GM19328 (cell line): ENCODE data around the gene C1orf198.

ENCODE experiments used
- ATAC-seq: cut with Tn5 transposase; IDR thresholded peaks from one replicate; pipeline ENCODE4 v1.9.1; 2021; ENCODE audit warnings: mild to moderate bottlenecking, moderate library complexity; ENCODE audit not compliant: unreplicated experiment

The C1orf198 gene

GRCh38 chr1:230836793-230837192 is 31.5 kb downstream of the C1orf198 start:
- no peak for ATAC-seq

GRCh38 chr1:230836347-230836746 is 32.0 kb downstream of the C1orf198 start:
- no peak for ATAC-seq

- no peak for ATAC-seq
These were observed 34.0 kb downstream of the C1orf198 start for GRCh38 chr1:230834292-230834691.

GRCh38 chr1:230833511-230833910 is 34.8 kb downstream of the C1orf198 start:
- ATAC-seq, result no peak

DNA sequence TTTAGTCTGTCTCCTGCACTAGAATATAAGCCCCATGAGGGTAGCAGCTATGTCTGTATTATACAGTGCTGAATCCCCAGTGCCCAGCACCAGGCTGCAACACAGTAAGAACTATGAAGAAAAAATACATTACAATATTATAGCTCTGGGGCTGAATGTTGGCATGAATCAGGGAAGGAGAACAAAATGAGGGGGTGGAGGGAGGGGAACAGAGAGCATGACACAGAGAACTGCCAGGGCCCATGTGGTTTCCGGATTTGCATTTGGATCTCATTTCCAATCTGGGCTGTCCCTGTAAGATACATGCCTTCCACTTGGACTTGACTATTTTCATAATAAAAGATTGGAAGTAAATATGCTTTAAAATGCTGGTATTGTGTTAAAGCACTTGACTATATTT is 35.8 kb downstream of the C1orf198 start:
- no peak for ATAC-seq

DNA sequence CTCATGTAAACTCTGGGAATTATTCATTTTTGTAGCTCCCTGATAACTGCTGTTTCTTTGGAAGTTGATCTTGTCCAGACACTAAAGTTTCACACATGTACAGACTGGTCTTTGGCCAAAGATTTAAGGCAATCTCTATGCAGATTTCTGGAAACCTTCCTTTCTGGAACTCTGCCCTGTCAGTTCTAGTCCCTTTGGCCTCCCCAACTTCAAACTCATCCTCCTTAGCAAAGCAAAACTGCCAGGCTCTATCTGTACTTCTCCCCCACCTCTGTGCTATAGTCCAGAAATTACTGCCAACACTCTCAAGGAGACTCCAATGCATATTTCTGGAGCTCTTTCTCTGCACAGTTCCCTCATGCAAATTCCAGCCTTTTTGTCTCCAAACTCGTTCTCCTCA is 36.5 kb downstream of the C1orf198 start:
- no peak for ATAC-seq

GRCh38 chr1:230828421-230828820 is 39.9 kb downstream of the C1orf198 start:
- ATAC-seq, result no peak

GRCh38 chr1:230827801-230828200 is 40.5 kb downstream of the C1orf198 start:
- ATAC-seq, result no peak

- no peak for ATAC-seq
These were observed 41.1 kb downstream of the C1orf198 start for GRCh38 chr1:230827081-230827681.

- no peak for ATAC-seq
These were observed 42.0 kb downstream of the C1orf198 start for GRCh38 chr1:230826166-230826875.

DNA sequence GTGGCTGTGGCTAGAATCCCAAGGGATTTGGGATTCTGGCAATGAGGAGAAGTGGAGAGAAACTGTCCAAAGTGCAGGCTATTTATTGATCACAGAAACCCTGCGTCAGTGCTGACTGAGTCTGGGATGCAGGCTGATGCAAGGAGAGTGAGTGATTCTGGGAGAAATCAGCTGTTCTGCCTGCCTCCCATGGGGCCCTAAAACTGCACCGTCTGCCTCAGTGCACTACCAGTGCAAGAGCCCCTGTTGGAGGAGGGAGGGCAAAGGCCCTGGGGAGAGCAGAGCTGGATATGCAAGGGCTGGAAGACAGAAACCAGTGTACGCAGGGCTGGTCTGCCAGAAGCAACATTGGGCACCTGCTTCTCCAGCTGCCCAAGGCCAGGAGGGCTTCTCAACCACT is 42.6 kb downstream of the C1orf198 start:
- no peak for ATAC-seq

GRCh38 chr1:230824919-230825721 is 43.2 kb downstream of the C1orf198 start:
- ATAC-seq, result no peak

GRCh38 chr1:230824551-230824918 is 43.8 kb downstream of the C1orf198 start:
- ATAC-seq, result no peak

GRCh38 chr1:230823931-230824381 is 44.4 kb downstream of the C1orf198 start:
- no peak for ATAC-seq

GRCh38 chr1:230823426-230823825 is 44.9 kb downstream of the C1orf198 start:
- ATAC-seq, result no peak

- no peak for ATAC-seq
These were observed 46.2 kb downstream of the C1orf198 start for GRCh38 chr1:230822092-230822581.

GRCh38 chr1:230821346-230821745 is 47.0 kb downstream of the C1orf198 start:
- ATAC-seq, result no peak

GRCh38 chr1:230820568-230820967 is 47.8 kb downstream of the C1orf198 start:
- ATAC-seq, result no peak

DNA sequence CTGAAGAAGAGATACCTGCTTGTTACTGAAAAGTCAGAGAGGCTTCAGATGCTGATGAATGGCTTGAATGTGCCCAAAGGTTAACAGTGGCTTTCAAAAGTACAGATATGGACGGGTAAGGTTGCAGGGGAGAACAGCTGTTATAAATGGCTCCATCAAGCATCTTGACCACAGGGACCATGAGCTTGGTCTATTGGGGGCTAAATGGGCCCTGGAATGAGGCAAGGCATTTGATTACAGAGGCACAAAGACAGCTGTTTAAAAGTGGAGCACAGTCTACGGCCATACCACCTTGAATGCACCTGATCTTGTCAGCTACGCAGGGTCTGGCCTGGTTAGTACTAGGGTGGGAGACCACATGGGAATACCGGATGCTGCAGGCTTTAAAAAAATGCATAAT is 48.3 kb downstream of the C1orf198 start:
- ATAC-seq, result no peak

DNA sequence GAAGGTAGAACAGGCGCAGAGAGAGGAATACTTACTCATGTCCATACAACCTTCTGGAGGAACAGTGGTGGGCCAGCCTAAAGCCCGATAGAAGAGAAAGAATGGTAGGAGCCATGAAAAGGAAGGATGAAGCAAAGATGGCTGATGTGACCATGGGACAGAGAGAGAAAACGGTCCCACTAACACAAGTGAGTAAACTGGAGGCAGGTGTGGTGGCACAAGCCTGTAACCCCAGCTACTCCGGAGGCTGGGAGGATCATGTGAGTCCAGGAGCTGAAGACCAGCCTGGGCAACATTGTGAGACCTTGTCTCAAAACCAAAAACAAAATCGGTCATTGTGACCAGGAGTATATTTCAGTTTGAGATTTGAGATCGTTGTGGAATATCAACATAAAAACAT is 49.4 kb downstream of the C1orf198 start:
- no peak for ATAC-seq

DNA sequence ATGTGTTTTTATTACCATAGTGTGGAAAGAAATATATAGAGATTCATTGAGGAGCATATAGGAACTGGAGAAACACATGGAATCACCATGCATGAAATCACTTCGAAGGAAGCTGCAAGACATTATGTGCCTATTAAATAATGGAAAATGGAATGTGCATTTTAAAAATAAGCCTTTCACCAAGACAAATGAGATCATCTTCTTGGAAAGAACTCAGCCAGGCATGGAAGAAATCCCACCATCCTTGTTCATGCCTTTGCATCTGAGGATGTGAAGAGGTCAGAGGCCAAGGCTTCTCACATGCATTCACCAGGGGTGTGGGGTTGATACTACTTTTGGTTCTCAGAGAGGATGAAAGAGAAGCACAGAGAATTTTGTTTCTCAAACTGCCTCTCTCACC is 50.0 kb downstream of the C1orf198 start:
- no peak for ATAC-seq

DNA sequence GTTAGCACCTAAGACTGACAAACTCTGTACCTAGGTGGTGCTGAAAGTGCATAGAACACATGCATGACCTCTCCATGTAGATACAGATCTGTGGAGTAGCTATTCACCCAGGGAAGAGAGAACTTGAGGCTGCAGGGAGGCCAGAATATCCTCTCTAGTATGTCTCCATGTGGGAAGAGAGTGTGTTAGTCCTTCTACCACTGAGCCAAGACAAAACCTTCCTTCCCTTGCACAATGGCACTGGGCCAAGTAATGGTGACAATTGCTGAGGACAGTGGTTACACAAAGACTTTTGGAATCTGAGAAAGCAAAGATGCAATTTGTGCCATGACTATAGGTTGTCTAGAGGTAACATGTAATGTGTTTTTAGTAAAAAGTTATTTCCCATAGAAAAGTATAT is 52.3 kb downstream of the C1orf198 start:
- no peak for ATAC-seq
